ENCODE results near the gene ATF7IP2. TPM values are rescaled to one million over a fixed set of nuclear protein-coding genes. Genes with fewer than 3 reads are reported as not detected.

ATF7IP2 gene
- total and polyA plus RNA-seq, 9 of the 15 experiments (the other 6 are each of a cell fraction or from before 2014, with no cell fraction given) = 131 to 515 (median 196) TPM

- TF ChIP-seq PHF8 (IDR thresholded peaks at IDR 0.05; ENCODE audit: borderline replicate concordance, low read length) (no peak), ZNF75A (CRISPR knock-in tag; IDR thresholded peaks at IDR 0.05) (no peak), CHCHD3 (CRISPR knock-in tag; IDR thresholded peaks at IDR 0.05) (no peak), ZNF280A (IDR thresholded peaks at IDR 0.05; ENCODE audit: low read depth, partially characterized antibody) (peak; percentile 55), ZNF324 (CRISPR knock-in tag; IDR thresholded peaks at IDR 0.05) (no peak), HEY1 (CRISPR knock-in tag; IDR thresholded peaks at IDR 0.05; ENCODE audit: borderline replicate concordance) (no peak), TRIM28 (IDR thresholded peaks at IDR 0.05) (peak; percentile 97), MTA3 (IDR thresholded peaks at IDR 0.05; ENCODE audit: borderline replicate concordance) (0 out of 2 replicates have a peak, but pooled peaks have one; percentile 42), ETV6 (IDR thresholded peaks at IDR 0.05; ENCODE audit: borderline replicate concordance in 1 of 2, low read depth in 2 of 2, low read length in 1 of 2) (no peak), ETV6 (CRISPR knock-in tag; IDR thresholded peaks at IDR 0.05; ENCODE audit: borderline replicate concordance) (no peak), OTX1 (CRISPR knock-in tag; IDR thresholded peaks at IDR 0.05) (no peak), ZNF24 (IDR thresholded peaks at IDR 0.05) (no peak), SRSF7 (optimal IDR thresholded peaks at IDR 0.05; ENCODE audit: low read depth, low read length) (no peak), MAFF (IDR thresholded peaks at IDR 0.05; ENCODE audit: low read length) (no peak), NEUROD1 (IDR thresholded peaks at IDR 0.05; ENCODE audit: borderline replicate concordance, low read depth, low read length, partially characterized antibody) (no peak), CEBPB (tag; IDR thresholded peaks at IDR 0.05) (peak; percentile 59), E2F4 (CRISPR knock-in tag; IDR thresholded peaks at IDR 0.05; ENCODE audit: low read depth) (no peak), PHF20 (IDR thresholded peaks at IDR 0.05; ENCODE audit: partially characterized antibody) (no peak), ZNF444 (CRISPR knock-in tag; IDR thresholded peaks at IDR 0.05) (no peak), NR2C2 (CRISPR knock-in tag; IDR thresholded peaks at IDR 0.05) (no peak), NR2C2 (tag; IDR thresholded peaks at IDR 0.05) (no peak), SUPT5H (IDR thresholded peaks at IDR 0.05) (no peak), EGR1 (conservative IDR thresholded peaks at IDR 0.05) (no peak), ZNF124 (CRISPR knock-in tag; IDR thresholded peaks at IDR 0.05) (no peak), CHD4 (IDR thresholded peaks at IDR 0.05; ENCODE audit: insufficient read depth, insufficient replicate concordance, low read depth, low read length, poor library complexity, severe bottlenecking) (no peak), PTRF (tag; IDR thresholded peaks at IDR 0.05) (no peak), ZNF586 (CRISPR knock-in tag; conservative IDR thresholded peaks at IDR 0.05) (no peak), ZNF785 (CRISPR knock-in tag; IDR thresholded peaks at IDR 0.05) (no peak), KDM2B (CRISPR knock-in tag; IDR thresholded peaks at IDR 0.05) (no peak)
Measured at GRCh38 chr16:10343124-10343760, 42.6 kb upstream of the ATF7IP2 start (continued).
